Measurements from ENCODE around the gene MORC3. TPM values are rescaled to one million over a fixed set of nuclear protein-coding genes. Genes with fewer than 3 reads are reported as not detected.

MORC3 gene
- total RNA-seq, 4 donors from 2014 or later: 36.4 to 71.1 (median 48.9) TPM

Small RNA genes lying within 50 kb of the gene (small RNA-seq; reads per million reads assigned to genes)
- gene ATP5MFP1: not detected

Other genes starting within 250 kb of the MORC3 start
- gene CBR3, start 185.1 kb upstream of the MORC3 start, total RNA-seq: 10 to 100 TPM; 20.9 to 46.7 (median 24.5) TPM
- 10 to 100 TPM in 3 of 4 donors, 1 to 10 TPM in 1; 8.3 to 31.1 (median 16.7) TPM for gene DOP1B, start 163.4 kb upstream of the MORC3 start, total RNA-seq
- gene CHAF1B, start 65.2 kb downstream of the MORC3 start, total RNA-seq: 1 to 10 TPM in 3 of 4 donors, under 1 TPM in 1; 0.98 to 1.5 (median 1.1) TPM
- not detected for gene CLDN14, start 159.9 kb downstream of the MORC3 start, total RNA-seq

Measured in subcutaneous adipose tissue (tissue), 4 donors.